ENCODE measurements around the gene BTNL3.
"Not testable (repeated sequence)": the region's sequence is repeated elsewhere in the genome, so short reads cannot be mapped to it uniquely, and the experiment has no call there.

The BTNL3 gene

DNA sequence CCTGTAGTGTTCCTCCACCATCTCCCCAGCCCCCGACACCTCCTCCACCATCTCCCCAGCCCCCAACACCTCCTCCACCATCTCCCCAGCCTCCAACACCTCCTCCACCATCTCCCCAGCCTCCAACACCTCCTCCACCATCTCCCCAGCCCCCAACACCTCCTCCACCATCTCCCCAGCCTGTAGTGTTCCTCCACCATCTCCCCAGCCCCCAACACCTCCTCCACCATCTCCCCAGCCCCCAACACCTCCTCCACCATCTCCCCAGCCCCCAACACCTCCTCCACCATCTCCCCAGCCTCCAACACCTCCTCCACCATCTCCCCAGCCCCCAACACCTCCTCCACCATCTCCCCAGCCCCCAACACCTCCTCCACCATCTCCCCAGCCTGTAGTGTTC is 57.2 kb downstream of the BTNL3 start:
- DNase-seq (ENCODE audit: low read depth, low spot score) = not testable (repeated sequence)

DNA sequence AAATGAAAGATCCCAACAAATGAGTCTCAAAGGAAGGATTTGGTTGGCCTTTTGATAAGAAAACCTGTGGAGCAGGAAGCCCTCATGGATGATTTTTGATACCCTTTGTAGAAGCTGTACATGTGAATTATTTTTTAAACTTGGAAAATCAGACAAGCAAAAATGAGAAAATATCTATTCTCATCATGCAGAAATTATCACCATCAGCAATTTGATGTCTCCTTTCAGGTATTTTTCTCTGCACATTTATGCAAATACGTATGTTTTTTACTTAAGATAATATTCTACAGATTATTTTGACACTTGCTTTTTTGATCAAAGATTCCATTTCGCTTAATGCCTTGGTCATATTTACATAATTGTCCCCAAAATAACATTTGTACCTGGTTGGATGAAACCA is 58.6 kb downstream of the BTNL3 start:
- no peak for DNase-seq (ENCODE audit: low read depth, low spot score)

DNA sequence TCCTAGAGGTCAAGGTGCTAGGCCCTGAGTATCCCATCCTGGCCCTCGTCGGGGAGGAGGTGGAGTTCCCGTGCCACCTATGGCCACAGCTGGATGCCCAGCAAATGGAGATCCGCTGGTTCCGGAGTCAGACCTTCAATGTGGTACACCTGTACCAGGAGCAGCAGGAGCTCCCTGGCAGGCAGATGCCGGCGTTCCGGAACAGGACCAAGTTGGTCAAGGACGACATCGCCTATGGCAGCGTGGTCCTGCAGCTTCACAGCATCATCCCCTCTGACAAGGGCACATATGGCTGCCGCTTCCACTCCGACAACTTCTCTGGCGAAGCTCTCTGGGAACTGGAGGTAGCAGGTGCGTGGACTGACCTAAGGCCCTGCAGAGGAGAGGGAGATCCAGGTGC is 59.3 kb downstream of the BTNL3 start:
- no peak for DNase-seq (ENCODE audit: low read depth, low spot score)

DNA sequence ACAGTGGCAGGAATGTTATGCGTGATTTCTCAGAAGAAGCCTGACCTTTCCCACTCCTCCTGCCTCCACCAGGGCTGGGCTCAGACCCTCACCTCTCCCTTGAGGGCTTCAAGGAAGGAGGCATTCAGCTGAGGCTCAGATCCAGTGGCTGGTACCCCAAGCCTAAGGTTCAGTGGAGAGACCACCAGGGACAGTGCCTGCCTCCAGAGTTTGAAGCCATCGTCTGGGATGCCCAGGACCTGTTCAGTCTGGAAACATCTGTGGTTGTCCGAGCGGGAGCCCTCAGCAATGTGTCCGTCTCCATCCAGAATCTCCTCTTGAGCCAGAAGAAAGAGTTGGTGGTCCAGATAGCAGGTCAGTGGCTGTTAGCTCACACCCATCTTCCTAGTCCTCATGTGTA is 61.4 kb downstream of the BTNL3 start:
- DNase-seq (ENCODE audit: low read depth, low spot score) = no peak

DNA sequence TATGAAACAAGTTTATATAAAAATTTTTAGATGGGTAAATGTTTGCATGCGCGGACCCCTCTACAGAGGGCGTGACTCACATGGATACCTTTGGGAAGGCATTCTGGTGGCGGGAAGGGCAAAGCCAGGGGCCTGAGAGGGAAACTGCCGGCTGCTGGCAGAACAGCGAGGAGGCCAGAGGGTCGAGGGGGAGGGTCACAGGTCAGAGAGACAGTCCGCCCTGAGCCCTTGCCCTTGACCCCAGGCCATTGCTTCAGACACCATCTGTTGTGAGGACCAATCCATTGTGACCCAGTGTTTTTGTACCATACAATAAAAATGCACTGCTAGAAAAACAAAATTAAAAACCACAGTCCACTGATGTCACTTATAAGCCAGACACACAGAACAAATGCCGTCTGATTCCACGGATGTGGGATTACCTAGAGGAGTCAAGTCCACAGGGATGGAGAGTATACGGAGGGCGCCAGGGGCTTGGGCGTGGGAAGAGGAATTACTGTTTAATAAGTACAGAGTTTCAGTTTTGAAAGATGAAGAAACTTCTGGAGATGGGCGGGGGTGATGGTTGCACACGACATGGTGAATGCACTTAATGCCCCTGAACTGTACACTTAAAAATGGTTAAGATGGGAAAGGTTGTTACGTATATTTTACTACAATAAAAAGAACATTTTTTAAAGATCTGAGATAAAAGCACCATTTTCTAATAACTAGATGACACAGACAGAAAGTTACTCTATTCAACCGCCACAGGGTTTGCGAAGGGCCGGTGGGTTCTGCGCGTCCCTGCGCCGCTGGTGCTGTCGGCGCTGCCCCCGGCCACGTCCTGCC is 63.4 kb downstream of the BTNL3 start:
- no peak for DNase-seq (ENCODE audit: low read depth, low spot score)

DNA sequence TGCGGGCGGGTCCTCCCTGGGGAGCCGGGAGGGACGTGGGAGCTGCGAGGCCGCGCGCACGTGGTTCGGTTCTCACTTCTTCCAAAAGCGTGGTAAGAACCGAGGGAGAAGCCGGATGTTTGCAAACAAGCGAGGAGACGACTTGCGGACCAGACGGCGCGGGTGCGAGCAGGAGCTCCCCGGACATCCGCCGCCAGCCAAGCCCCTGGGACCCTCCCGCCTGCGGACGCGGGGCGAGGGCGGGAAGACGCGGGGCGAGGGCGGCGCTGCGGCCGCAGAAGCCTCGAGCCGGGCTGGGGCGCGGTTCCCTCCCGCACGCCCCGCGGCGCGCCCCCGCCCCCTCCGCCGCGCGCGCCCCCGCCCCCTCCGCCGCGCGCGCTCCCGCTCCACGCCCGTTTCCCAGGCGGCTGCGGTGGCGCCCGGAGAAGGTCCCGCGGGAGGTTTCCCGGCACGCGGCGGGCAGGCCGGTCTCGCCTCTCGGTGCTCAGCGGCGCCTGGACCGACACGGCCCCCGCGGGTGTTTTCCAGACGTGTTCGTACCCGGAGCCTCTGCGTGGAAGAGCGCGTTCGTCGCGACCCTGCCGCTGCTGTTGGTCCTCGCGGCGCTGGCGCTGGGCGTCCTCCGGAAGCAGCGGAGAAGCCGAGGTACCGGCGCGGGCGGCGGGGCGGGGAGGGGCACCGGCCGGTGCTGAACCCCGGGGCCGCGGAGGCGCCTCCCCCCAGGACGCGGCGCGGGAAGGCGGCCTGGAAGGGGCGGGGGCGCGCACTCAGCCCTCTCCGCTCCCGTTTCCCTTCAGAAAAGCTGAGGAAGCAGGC is 64.2 kb downstream of the BTNL3 start:
- DNase-seq (ENCODE audit: low read depth, low spot score) = no peak

DNA sequence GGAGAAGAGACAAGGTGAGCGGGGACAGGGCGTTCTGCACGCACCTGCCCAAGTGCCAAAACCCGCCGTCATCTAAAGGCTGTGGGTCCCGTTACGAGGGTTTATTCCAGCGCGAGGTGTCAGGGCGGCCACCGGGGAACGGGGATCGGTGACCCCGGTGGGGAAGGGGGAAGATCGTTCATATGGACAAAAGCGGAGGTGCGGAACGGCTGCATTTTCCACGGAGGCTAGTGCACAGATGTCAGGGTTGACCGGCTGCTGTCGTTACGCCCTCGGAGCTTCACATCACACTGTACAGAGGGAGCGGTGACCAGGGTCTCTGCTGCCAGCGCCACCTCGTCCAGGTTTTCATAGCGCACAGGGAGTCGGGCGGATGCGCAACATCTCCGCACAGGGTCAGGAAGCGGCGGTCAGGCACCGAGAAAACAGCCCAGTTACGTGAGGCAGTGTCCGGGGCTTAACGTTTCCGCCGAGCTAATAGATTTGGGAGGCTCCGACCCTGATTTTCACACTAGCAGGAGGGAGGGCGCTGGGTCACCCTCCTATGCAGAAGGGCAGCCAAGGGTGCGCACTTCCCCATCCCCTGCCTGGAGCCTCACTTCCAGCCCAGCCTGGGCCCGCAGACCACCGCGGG is 65.0 kb downstream of the BTNL3 start:
- no peak for DNase-seq (ENCODE audit: low read depth, low spot score)

DNA sequence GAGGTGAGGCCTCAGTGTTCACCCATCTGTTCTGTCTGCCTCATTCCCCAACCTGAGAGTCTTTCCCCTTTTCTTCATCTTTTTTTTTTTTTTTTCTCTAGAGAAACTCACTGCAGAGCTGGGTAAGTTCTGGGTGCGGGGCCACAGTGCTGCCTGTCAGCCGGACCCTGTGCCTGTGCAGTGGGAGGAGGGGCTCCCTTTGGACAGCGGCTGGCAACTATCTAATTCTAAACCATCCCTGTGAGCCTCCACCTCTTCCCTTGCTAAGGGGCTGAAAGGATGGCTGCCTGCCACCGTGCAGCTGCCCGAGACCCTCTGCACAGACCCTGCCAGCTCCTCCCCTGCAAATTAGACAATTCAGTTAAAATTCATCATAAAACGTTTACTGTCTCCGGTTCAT is 65.5 kb downstream of the BTNL3 start:
- no peak for DNase-seq (ENCODE audit: low read depth, low spot score)

DNA sequence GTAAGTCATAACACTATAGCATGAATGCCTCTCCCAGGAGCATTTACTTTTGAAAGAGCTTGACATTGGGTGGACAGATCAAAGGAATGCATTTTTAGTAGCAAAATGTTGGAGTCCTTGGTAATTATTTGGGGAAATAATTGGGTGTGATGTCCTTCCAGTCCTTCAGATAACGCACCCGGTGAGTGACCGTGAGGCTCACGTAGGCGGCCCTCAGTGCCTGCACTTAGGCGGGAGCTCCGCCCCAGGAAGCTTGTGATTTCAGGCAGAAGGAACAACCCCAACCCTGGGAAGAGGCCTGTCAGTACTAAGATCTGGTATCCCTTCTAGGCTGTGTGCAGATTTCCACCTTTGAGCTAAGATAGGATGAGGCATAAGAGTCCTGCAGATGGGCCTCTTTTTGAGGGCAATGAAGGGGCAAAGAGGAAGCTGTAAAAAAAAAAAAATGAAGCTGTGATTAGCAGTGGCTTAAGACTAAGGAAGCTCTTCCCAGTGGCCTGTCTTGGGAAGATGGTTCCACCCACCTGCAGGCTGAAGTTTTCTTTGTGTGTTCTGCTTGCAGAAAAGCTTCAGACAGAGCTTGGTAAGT is 66.3 kb downstream of the BTNL3 start:
- DNase-seq (ENCODE audit: low read depth, low spot score) = no peak
